Stimulated activated CD8-positive, alpha-beta memory T cell treated with anti-CD3 and anti-CD28 coated beads, Interleukin-7, amount 100 ng/mL, for 48 hours (primary cell): ENCODE data around the gene PRKN.
"Not testable (repeated sequence)": the region's sequence is repeated elsewhere in the genome, so short reads cannot be mapped to it uniquely, and the experiment has no call there.

Experiments
- DNase-seq, 2 donors: peaks; one replicate each; pipeline ENCODE4 v3.0.0-alpha.2; 2020; ENCODE audit warnings: low read depth in 1 of 2; ENCODE audit errors: extremely low read depth in 1 of 2

PRKN gene

GRCh38 chr6:161834426-161834825 is 893.1 kb downstream of the PRKN start:
- DNase-seq: no peak

GRCh38 chr6:161833099-161833860 is 894.3 kb downstream of the PRKN start:
- no peak for DNase-seq

DNA sequence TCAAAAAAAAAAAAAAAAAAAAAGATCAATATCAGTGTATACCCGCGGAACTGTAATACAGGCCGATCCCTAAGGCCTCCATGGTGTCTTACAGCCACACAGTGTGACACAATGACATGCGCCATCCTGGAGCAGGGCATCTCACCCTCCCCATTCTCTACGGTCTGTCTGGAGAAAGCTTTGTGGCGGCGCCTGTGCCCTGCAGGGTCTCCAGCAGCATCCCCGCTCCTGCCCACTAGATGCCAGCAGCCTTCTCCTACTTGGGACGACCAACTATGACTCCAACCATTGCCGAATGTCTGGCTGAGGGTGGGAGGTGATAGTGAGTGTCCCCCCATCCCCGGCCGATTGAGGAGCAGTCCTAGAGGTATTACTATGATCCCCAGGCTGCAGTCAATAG is 894.9 kb downstream of the PRKN start:
- DNase-seq: no peak

GRCh38 chr6:161830866-161831616 is 896.5 kb downstream of the PRKN start:
- DNase-seq: no peak

- no peak for DNase-seq
These were observed 898.3 kb downstream of the PRKN start for GRCh38 chr6:161829291-161829729.

DNA sequence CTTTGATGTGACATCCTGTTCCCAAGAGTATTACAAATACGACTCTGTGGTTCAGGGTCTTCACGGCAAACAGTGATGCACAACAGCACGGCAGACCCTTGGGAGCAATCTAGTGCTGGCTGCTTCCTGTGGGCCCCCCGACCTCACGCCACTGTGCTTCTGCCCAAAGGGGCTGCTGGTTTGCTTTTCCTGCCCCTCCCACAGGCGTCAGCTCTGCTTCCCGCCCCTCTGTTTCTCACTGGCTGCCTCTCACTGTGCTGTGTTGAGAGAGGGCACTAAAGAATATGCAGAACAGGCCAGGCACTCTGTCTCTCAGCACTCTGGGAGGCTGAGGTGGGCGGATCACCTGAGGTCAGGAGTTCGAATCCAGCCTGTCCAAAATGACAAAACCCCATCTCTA is 899.2 kb downstream of the PRKN start:
- no peak for DNase-seq

GRCh38 chr6:161826512-161826911 is 901.1 kb downstream of the PRKN start:
- DNase-seq: no peak

DNA sequence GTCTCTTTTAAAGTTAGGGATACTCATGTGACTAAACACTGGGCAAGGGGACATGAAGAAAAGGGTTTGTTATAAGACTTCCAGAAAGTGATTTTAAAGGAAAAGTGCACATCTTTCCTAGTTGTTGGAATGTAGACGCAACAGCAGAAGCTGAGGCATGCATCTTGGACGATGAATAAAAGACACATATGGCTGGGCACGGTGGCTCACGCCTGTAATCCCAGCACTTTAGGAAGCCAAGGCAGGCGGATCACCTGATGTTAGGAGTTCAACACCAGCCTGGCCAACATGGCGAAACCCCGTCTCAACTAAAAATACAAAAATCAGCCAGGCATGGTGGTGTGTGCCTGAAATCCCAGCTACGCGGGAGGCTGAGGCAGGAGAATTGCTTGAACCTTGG is 905.4 kb downstream of the PRKN start:
- DNase-seq: not testable (repeated sequence)

DNA sequence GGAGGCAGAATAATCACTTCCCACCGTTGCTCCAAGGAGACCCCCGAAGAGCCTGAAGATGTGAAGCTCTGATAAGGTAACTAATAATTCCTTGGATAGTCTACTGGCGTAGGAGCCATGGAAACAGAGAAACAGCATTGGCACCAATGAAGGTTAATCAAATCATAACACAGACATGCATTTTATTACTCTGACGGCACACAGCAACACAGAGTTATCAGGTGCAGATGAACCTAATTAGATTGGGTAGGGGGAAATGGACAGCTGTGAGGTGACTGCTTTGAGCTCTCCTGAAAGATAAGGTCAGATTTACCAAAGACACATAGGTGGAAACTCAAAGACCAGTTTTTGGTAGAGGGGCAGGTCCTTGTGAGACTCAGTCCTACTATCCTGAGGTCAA is 909.7 kb downstream of the PRKN start:
- DNase-seq: no peak

GRCh38 chr6:161815965-161816364 is 911.6 kb downstream of the PRKN start:
- no peak for DNase-seq

GRCh38 chr6:161813156-161813555 is 914.4 kb downstream of the PRKN start:
- no peak for DNase-seq

- DNase-seq: no peak
These were observed 917.6 kb downstream of the PRKN start for GRCh38 chr6:161809971-161810370.

- DNase-seq: no peak
These were observed 922.7 kb downstream of the PRKN start for GRCh38 chr6:161804838-161805237.

DNA sequence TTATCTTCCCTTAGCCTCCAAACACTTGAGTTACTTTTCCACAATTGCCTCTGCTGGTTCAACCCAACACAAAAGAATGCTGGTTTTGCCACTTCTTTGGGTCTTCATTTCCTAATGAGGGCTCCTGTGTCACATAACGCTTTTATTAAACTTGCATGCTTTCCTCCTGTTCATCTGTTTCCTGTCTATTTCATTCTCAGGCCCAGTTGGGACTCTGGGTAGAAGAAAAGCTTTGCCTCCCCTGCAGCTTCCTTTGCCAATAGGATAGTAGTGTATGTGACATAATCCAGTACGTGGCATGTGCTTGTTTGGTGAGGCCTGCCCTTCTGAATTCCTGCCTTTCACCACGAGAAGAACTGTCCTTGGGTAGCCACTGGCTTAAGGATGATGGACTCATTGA is 924.4 kb downstream of the PRKN start:
- DNase-seq: no peak

DNA sequence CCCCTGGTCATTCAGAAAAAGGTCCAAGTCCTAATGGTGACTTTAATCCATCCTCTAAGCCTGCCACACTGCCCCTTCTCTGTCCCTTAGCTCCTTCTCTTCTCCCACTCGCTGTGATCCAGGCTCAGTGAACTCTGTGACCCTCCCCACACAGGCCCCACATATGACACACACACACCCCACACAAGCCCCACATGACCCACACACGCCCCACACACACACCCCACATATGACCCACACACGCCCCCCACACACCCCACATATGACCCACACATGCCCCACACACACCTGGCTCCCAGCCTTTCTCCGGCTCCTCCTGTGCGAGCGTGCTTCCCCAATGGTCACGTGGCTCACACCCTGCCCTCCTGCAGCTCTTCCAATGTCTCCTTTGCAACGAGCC is 925.3 kb downstream of the PRKN start:
- DNase-seq: no peak

GRCh38 chr6:161798844-161799394 is 928.6 kb downstream of the PRKN start:
- DNase-seq: no peak

- DNase-seq: no peak
These were observed 930.9 kb downstream of the PRKN start for GRCh38 chr6:161796681-161797080.

GRCh38 chr6:161792851-161793493 is 934.6 kb downstream of the PRKN start:
- DNase-seq: no peak

GRCh38 chr6:161788531-161788930 is 939.0 kb downstream of the PRKN start:
- no peak for DNase-seq

- DNase-seq: no peak
These were observed 955.4 kb downstream of the PRKN start for GRCh38 chr6:161772176-161772575.

DNA sequence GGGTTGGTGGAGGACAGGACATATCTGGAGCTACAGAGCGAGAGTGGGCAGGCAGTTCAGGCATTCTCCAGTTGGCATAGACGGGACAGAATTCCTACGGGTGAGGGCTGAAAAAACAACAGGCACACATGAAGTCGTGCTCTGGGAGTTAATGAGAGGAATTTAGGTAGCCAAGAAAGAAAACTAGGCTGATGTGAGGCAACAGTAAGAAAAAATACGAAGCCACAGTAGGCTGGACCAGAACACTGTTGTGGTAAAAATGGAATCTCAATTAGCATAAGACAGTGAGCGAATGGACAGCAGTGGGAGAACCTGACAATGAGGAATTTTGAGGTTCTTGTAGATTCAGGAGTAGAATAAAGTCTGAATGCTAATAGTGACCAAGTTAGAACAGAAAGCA is 965.6 kb downstream of the PRKN start:
- no peak for DNase-seq

DNA sequence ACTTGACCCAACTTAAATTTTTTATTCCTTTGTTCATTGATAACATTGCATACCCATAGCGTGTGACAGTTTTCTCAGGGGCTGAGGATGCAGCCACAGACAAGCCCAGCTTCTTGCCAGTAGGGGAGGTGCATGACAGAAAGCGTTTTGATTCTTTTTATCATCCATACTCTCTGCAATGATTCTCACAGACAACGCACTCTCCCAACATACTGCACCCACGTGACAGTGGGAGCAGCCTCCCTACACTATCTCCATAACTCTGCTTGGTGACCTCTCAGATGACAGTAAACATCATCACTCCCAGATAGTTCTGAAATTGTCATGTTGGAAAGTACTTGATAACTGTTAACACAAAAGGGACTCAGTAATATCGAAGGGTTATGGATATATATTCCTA is 972.5 kb downstream of the PRKN start:
- DNase-seq: no peak
